NCI-H2107 treated with DMSO at 0.1 percent for 48 hours (cell line): ENCODE measurements around the gene PRMT7.

Source experiments
- DNase-seq: peaks from one replicate; lab custom pipeline; 2025; ENCODE audit not compliant: unreplicated experiment; lab: John Stamatoyannopoulos, UW

Gene PRMT7

GRCh38 chr16:68345958-68346635, 35.3 kb downstream of the PRMT7 start:
- no peak for DNase-seq

- no peak for DNase-seq
Observed at GRCh38 chr16:68346892-68347480, 36.2 kb downstream of the PRMT7 start.

- no peak for DNase-seq
Observed at GRCh38 chr16:68347605-68348004, 36.8 kb downstream of the PRMT7 start.

- no peak for DNase-seq
Observed at GRCh38 chr16:68348639-68349445, 38.0 kb downstream of the PRMT7 start.

- no peak for DNase-seq
Observed at GRCh38 chr16:68349838-68350410, 39.1 kb downstream of the PRMT7 start.

- DNase-seq, result no peak
Observed at GRCh38 chr16:68350813-68351350, 40.1 kb downstream of the PRMT7 start.

GRCh38 chr16:68351463-68351862, 40.6 kb downstream of the PRMT7 start:
- no peak for DNase-seq

- no peak for DNase-seq
Observed at GRCh38 chr16:68351991-68352431, 41.2 kb downstream of the PRMT7 start.

- no peak for DNase-seq
Observed at GRCh38 chr16:68353366-68353765, 42.5 kb downstream of the PRMT7 start.

- no peak for DNase-seq
Observed at GRCh38 chr16:68354816-68355215, 44.0 kb downstream of the PRMT7 start.

GRCh38 chr16:68355447-68356248, 44.8 kb downstream of the PRMT7 start:
- no peak for DNase-seq

GRCh38 chr16:68356249-68356918, 45.6 kb downstream of the PRMT7 start:
- no peak for DNase-seq

GRCh38 chr16:68356919-68357286, 46.1 kb downstream of the PRMT7 start:
- no peak for DNase-seq

GRCh38 chr16:68357521-68357922, 46.7 kb downstream of the PRMT7 start:
- DNase-seq, result no peak

- no peak for DNase-seq
Observed at GRCh38 chr16:68357923-68358322, 47.1 kb downstream of the PRMT7 start.

- no peak for DNase-seq
Observed at GRCh38 chr16:68358951-68359350, 48.1 kb downstream of the PRMT7 start.

GRCh38 chr16:68359398-68360191, 48.8 kb downstream of the PRMT7 start:
- DNase-seq, result no peak

GRCh38 chr16:68360547-68360946, 49.7 kb downstream of the PRMT7 start:
- DNase-seq, result no peak

- DNase-seq, result no peak
Observed at GRCh38 chr16:68360956-68361355, 50.1 kb downstream of the PRMT7 start.
